Activated T-helper 2 cell treated with anti-CD3 and anti-CD28 coated beads, Interferon-gamma antibody, Interleukin-2, Interleukin-4, amounts not matched to agents 10 μg/mL and 5 μg/mL and 100 μg/mL, durations not matched to agents 14 hours and 24 hours and 36 hours (primary cell): ENCODE results near the gene COL18A1. TPM values are rescaled to one million over a fixed set of nuclear protein-coding genes. Genes with fewer than 3 reads are reported as not detected.
"Not testable (repeated sequence)": the region's sequence is repeated elsewhere in the genome, so short reads cannot be mapped to it uniquely, and the experiment has no call there.

Experiments used
- DNase-seq: peaks from one replicate; pipeline ENCODE4 v3.0.0; 2021; ENCODE audit warnings: low spot score
- H3K27ac Mint-ChIP-seq: one replicate; pipeline ENCODE4 v1.8.0; 2021; ENCODE audit warnings: mixed read lengths
- H3K27me3 Mint-ChIP-seq: one replicate; pipeline ENCODE4 v1.8.0; 2021; ENCODE audit warnings: low read depth, mixed read lengths
- H3K36me3 Mint-ChIP-seq: one replicate; pipeline ENCODE4 v1.8.0; 2021; ENCODE audit warnings: low read depth, mixed read lengths
- H3K4me1 Mint-ChIP-seq: one replicate; pipeline ENCODE4 v1.8.0; 2021; ENCODE audit warnings: low read depth, mixed read lengths
- H3K4me3 Mint-ChIP-seq: one replicate; pipeline ENCODE4 v1.8.0; 2021; ENCODE audit warnings: low read depth, mild to moderate bottlenecking, moderate library complexity, mixed read lengths
- H3K9me3 Mint-ChIP-seq: one replicate; pipeline ENCODE4 v1.8.0; 2021; ENCODE audit warnings: mixed read lengths
- intact Hi-C: fragments of 100-400 bp; cut with micrococcal nuclease; formaldehyde crosslinking; loops from one replicate; pipeline ENCODE4 v1.15.1; 2023
- total RNA-seq: library from RNA; stranded (reverse); gene quantifications from 2 replicates; pipeline ENCODE4 v1.2.3, GENCODE V29; 2022

COL18A1 gene
- total RNA-seq, 1 donor from 2014 or later, result 3.4 TPM

DNA sequence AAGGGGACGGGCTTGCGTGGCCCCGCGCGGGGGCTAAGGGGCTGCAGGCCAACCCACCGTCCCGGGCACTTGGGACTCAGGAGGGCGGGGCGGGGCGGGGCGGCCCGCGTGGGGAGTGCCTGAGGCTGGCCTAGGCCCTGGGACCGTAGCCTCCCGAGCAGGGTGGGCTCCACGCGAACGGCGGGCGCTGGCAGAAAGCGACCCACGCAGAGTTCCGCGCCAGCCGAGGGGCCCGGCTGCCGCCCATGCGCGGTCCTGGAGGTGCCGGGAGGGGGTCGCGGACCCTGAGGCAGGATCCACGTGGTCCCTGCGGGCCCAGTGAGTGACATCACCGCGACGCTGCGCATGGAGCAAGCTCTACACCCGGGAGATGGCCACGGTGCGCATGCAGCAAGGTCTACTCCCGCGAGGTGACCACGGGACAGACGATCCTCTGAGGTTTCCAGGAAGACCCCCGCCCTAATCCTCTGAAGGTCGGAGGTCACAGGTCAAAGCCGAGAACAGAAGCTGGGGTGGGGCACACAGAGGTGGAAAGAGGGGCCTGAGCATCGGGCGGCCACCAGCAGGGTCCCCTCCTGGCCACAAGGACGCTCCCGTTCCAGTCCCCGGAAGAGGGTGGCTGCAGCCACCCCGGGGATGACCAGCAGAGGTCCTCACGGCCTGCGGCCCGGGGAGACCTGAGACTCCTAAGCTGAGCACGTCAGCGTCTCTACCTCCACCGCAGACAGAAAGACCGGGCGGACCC is 150.8 kb downstream of the COL18A1 start:
- Mint-ChIP-seq H3K4me1 (peaks cover 16% of the 10 kb centered on the region), H3K4me3 (peak overlapping the region; percentile 17), H3K9me3 (no peaks in the 10 kb centered on the region), H3K27me3 (peaks cover under 1% of the 10 kb centered on the region), H3K36me3 (no peaks in the 10 kb centered on the region), H3K27ac (no peak overlapping the region)
- intact Hi-C loops, result loop anchor here (1.0 kb wide), 3 partner anchors 41 to 265 kb away; partner anchors contain the start of gene PCBP3
- DNase-seq, result no peak

- Mint-ChIP-seq H3K4me3 (no peak overlapping the region), H3K27me3 (peaks cover 3% of the 10 kb centered on the region), H3K4me1 (peaks cover 12% of the 10 kb centered on the region), H3K36me3 (no peaks in the 10 kb centered on the region), H3K9me3 (no peaks in the 10 kb centered on the region), H3K27ac (no peak overlapping the region)
- intact Hi-C loops, result loop anchor here (1.0 kb wide), 2 partner anchors 40 to 264 kb away; no protein-coding TSS in a partner anchor
- no peak for DNase-seq
Measured at GRCh38 chr21:45556302-45556644, 151.3 kb downstream of the COL18A1 start.

- H3K4me3 Mint-ChIP-seq, result no peak overlapping the region
Measured at GRCh38 chr21:45556645-45557615, 152.0 kb downstream of the COL18A1 start.

DNA sequence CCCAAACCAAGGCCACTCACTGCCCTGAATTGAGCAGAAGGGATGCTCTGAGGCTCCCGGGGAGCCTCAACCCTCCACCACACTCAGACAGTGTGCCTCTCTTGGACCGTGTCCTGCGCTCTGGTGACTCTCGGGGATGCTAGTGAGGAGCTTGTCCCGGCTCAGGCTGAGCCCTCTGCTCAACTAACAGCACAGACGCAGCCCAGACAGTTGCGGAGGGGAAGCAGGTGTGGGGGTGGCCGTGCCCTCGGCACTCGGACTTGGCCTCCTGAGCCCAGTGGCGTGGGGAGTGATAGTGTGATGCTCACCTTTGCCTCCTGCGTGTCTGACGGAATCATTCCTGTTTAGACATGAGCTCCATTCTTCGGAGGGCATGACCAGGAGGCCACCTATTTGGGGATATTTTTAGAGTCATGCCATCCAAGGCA is 152.7 kb downstream of the COL18A1 start:
- Mint-ChIP-seq H3K4me1 (peaks cover 5% of the 10 kb centered on the region), H3K4me3 (no peak overlapping the region), H3K27me3 (peaks cover 9% of the 10 kb centered on the region), H3K9me3 (no peaks in the 10 kb centered on the region), H3K27ac (no peak overlapping the region), H3K36me3 (no peaks in the 10 kb centered on the region)
- intact Hi-C loops, result no loop called here
- DNase-seq, result no peak

More at GRCh38 chr21:45556645-45557615, 152.0 kb downstream of the COL18A1 start:
- Mint-ChIP-seq H3K36me3 (no peaks in the 10 kb centered on the region), H3K9me3 (no peaks in the 10 kb centered on the region), H3K27ac (no peak overlapping the region), H3K4me1 (peaks cover 6% of the 10 kb centered on the region), H3K27me3 (peaks cover 3% of the 10 kb centered on the region)
- intact Hi-C loops, result loop anchor here (1.0 kb wide), 2 partner anchors 39 to 263 kb away; no protein-coding TSS in a partner anchor
- DNase-seq, result no peak

DNA sequence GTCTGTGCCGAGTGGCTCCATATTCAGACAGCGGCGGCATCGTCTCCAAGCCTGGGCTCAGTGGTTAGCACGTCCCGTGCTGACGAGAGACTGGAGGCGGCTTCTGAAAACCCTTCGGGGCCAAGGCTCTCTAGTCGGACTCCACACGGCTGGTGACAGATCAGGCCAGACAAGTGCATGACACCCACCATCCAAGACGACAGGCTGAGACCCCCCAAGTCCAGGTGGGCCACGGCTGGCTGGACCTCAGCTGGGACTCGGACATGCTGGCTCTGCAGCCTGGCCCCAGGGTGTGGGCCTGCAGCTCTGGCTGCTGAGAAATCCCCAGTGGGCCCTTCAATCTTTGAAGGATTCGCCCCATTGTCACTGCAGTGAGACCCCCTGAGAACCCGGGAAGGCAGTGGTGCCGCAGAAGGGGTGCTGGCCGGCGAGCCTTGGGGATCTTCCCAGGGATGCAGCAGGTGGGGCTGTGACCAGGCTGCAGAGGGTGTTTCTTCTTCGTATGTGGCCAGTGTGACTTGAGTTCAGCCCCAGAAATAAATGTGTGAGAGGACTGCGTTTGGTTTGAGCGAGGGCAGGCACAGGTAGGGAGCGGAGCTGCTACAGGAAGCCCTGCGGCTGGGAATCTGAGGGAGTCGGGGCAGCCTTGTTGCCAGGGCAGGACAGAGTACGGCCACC is 153.2 kb downstream of the COL18A1 start:
- Mint-ChIP-seq H3K4me1 (peaks cover 5% of the 10 kb centered on the region), H3K27me3 (peaks cover 14% of the 10 kb centered on the region), H3K4me3 (no peak overlapping the region), H3K9me3 (no peaks in the 10 kb centered on the region), H3K36me3 (no peaks in the 10 kb centered on the region), H3K27ac (no peak overlapping the region)
- intact Hi-C loops, result no loop called here
- no peak for DNase-seq

GRCh38 chr21:45559216-45560105 is 154.5 kb downstream of the COL18A1 start:
- Mint-ChIP-seq H3K27me3 (peaks cover 23% of the 10 kb centered on the region), H3K4me3 (no peak overlapping the region), H3K4me1 (peaks cover 3% of the 10 kb centered on the region), H3K27ac (no peak overlapping the region), H3K9me3 (no peaks in the 10 kb centered on the region), H3K36me3 (no peaks in the 10 kb centered on the region)
- intact Hi-C loops, result no loop called here
- no peak for DNase-seq

GRCh38 chr21:45560106-45561021 is 155.4 kb downstream of the COL18A1 start:
- Mint-ChIP-seq H3K36me3 (no peaks in the 10 kb centered on the region), H3K27me3 (peaks cover 23% of the 10 kb centered on the region), H3K27ac (no peak overlapping the region), H3K4me1 (no peaks in the 10 kb centered on the region), H3K9me3 (no peaks in the 10 kb centered on the region), H3K4me3 (no peak overlapping the region)
- DNase-seq, result no peak
- intact Hi-C loops, result no loop called here

DNA sequence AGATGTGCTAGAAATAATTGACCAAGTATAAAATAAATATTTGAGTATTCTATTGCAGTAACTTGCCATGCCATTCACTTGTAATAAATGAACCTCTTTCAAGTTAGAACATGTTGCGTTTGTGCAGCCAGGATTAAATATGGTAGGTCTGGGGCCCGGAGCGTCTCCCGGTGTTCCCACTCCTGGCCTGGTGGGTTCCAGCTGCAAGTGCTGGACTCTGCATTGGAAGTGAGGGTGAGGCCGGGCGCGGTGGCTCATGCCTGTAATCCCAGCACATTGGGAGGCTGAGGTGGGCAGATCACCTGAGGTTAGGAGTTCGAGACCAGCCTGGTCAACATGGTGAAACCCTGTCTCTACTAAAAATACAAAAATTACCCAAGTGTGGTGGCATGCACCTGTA is 156.3 kb downstream of the COL18A1 start:
- H3K36me3 Mint-ChIP-seq, DNase-seq, H3K4me1 Mint-ChIP-seq, intact Hi-C loops, H3K27ac Mint-ChIP-seq, H3K4me3 Mint-ChIP-seq, H3K9me3 Mint-ChIP-seq: not testable (repeated sequence)
- peaks cover 26% of the 10 kb centered on the region for H3K27me3 Mint-ChIP-seq

DNA sequence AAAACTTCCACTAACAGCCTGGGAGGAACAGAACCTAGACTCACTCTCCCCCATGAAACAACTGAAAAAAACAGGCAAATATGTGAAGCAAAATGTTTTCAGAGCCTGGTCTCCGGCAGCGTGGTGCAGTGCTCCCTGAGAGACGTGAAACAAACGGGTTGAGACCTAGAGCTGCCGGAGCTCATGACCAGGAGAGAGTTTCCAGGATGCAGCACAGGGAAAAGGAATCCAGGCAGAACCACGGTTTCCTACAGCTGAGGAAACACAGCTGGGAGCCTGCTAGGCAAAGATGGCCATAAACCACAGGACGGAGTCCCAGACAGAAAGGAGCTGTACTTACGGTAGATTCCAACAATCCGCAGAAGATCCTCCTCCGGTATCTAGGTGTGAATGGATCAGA is 157.4 kb downstream of the COL18A1 start:
- no peaks in the 10 kb centered on the region for H3K36me3 Mint-ChIP-seq
- no peak for DNase-seq
- H3K27me3 Mint-ChIP-seq, result peaks cover 31% of the 10 kb centered on the region
- no peak overlapping the region for H3K27ac Mint-ChIP-seq
- no peaks in the 10 kb centered on the region for H3K4me1 Mint-ChIP-seq
- intact Hi-C loops, result no loop called here
- H3K9me3 Mint-ChIP-seq, result no peaks in the 10 kb centered on the region
- no peak overlapping the region for H3K4me3 Mint-ChIP-seq

DNA sequence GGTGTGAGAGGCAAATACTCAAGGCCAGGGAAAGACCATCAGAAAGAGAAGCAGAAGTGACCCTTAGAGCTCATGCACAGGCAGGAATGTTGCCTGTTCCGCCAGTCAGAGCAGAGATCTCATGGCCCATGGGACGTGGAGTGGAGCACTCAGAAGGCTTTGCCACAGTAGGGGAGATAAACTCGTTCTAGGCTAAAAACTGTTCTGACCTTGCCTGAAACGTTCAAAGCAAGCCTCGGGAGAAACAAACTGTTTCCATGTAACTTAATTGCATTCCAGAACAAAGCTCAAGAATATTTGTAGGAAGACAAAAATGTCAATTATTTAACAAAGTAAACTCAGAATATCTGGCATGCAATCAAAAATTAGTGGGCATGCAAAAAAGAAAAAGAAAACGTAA is 158.0 kb downstream of the COL18A1 start:
- H3K4me3 Mint-ChIP-seq, result no peak overlapping the region
- no peaks in the 10 kb centered on the region for H3K36me3 Mint-ChIP-seq
- H3K9me3 Mint-ChIP-seq, result no peaks in the 10 kb centered on the region
- no peaks in the 10 kb centered on the region for H3K4me1 Mint-ChIP-seq
- peaks cover 31% of the 10 kb centered on the region for H3K27me3 Mint-ChIP-seq
- intact Hi-C loops, result no loop called here
- H3K27ac Mint-ChIP-seq, result no peak overlapping the region
- DNase-seq, result no peak
